Brain microvascular endothelial cell (primary cell): ENCODE data around the gene TCAP.

Experiments used
- DNase-seq: peaks from one replicate; pipeline ENCODE4 v3.0.0-alpha.2; 2020
- H3K27ac ChIP-seq: fragments of 250-450 bp; sonication (Bioruptor Pico); 2 replicates; pipeline ENCODE4 v1.5.1; 2020; ENCODE audit warnings: mild to moderate bottlenecking, moderate library complexity
- H3K27me3 ChIP-seq: fragments of 250-450 bp; sonication (Bioruptor Pico); replicated peaks from 2 replicates; pipeline ENCODE4 v1.5.1; 2020; ENCODE audit warnings: mild to moderate bottlenecking
- H3K36me3 ChIP-seq: fragments of 250-450 bp; sonication (Bioruptor Pico); replicated peaks from 2 replicates; pipeline ENCODE4 v1.5.1; 2020; ENCODE audit warnings: mild to moderate bottlenecking
- H3K4me3 ChIP-seq: 2 replicates; pipeline ENCODE4 v1.5.1; 2011; ENCODE audit warnings: low read depth, mild to moderate bottlenecking, control low read depth, low read length, moderate library complexity
- in situ Hi-C: cut with HindIII; loops from 2 replicates; pipeline ENCODE4 v1.10.0; 2017; ENCODE audit warnings: low sequenced_read_pairs, low pct_ligation_motif_present
- TF ChIP-seq, protein P1 (sequence below): IDR thresholded peaks from 2 replicates; pipeline ENCODE4 v1.5.1; 2011; ENCODE audit warnings: low read depth, mild to moderate bottlenecking, moderate library complexity, low read length, control low read depth, inconsistent platforms; ENCODE audit errors: missing control alignments

The TCAP gene

GRCh38 chr17:39618956-39619785 lies 46.0 kb upstream of the TCAP start:
- H3K4me3 ChIP-seq = no peak overlapping the region
- H3K27me3 ChIP-seq = peaks cover 27% of the 10 kb centered on the region
- TF ChIP-seq, protein P1, sequence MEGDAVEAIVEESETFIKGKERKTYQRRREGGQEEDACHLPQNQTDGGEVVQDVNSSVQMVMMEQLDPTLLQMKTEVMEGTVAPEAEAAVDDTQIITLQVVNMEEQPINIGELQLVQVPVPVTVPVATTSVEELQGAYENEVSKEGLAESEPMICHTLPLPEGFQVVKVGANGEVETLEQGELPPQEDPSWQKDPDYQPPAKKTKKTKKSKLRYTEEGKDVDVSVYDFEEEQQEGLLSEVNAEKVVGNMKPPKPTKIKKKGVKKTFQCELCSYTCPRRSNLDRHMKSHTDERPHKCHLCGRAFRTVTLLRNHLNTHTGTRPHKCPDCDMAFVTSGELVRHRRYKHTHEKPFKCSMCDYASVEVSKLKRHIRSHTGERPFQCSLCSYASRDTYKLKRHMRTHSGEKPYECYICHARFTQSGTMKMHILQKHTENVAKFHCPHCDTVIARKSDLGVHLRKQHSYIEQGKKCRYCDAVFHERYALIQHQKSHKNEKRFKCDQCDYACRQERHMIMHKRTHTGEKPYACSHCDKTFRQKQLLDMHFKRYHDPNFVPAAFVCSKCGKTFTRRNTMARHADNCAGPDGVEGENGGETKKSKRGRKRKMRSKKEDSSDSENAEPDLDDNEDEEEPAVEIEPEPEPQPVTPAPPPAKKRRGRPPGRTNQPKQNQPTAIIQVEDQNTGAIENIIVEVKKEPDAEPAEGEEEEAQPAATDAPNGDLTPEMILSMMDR = no peak
- no peak for DNase-seq
- no peaks in the 10 kb centered on the region for H3K36me3 ChIP-seq
- no peak overlapping the region for H3K27ac ChIP-seq
- in situ Hi-C loops = no loop called here

DNA sequence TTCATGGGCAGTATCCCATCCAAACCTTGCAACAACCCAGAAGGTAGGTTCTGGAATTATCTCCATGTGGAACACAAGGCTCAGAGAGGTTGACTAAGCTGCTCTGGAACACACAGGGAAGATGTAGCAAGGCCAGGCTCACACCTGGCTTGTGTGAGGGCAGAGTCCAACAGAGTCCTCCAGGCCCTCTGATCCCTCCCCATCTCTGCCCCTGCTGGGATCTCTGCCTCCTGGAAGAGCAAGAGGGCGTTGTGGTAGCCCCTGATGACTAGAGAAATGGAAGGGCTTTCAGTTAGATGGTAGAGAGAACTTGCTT lies 45.4 kb upstream of the TCAP start:
- Histone ChIP-seq H3K27ac (no peak overlapping the region), H3K4me3 (no peak overlapping the region), H3K27me3 (peaks cover 30% of the 10 kb centered on the region), H3K36me3 (no peaks in the 10 kb centered on the region)
- TF ChIP-seq, protein P1 = no peak
- DNase-seq = no peak
- in situ Hi-C loops = no loop called here

DNA sequence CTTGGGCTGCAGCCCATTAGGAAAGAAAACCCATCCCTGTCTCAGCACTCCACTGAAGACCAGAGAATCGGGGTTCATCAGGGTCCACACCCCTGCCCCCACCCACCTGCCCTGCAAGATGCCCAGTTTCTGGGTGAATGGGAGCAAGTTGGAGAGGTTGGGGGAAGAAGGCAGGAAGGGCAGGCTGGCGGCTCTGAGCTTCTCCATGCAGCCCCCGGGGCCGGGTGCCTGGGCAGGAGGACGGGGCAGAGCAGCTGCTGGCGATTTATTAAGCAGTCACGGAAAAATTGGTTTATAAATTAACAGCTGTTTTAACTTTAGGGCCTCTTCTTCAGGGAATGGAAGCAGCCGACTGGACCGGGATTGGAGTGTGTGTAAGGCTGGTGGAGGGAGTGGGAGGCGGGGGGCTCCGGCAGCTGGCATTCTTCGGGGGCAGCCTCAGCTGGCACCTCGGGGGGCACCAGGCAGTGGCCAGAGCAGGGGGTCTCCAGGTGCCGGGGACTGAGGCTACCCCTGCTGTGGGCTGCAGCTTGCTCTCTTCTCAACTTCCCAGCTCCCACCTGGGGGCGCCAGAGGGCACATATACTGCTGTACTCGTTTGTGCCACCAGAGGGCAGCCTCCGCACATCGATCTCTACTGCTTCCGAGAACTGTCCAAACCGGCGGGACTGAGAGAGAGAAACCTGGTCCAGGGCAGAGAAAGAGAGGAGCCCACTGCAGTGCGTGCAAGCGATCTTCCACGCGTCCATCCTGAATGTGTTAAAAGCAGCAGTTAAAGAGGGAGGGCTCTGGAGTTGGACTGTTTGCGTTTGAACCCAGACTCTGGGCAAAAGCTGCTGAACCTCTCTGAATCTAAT lies 43.4 kb upstream of the TCAP start:
- in situ Hi-C loops = no loop called here
- Histone ChIP-seq H3K27ac (no peak overlapping the region), H3K27me3 (peaks cover 36% of the 10 kb centered on the region), H3K4me3 (no peak overlapping the region), H3K36me3 (no peaks in the 10 kb centered on the region)
- TF ChIP-seq, protein P1 = peak; percentile 100
- DNase-seq = peak; percentile 79

DNA sequence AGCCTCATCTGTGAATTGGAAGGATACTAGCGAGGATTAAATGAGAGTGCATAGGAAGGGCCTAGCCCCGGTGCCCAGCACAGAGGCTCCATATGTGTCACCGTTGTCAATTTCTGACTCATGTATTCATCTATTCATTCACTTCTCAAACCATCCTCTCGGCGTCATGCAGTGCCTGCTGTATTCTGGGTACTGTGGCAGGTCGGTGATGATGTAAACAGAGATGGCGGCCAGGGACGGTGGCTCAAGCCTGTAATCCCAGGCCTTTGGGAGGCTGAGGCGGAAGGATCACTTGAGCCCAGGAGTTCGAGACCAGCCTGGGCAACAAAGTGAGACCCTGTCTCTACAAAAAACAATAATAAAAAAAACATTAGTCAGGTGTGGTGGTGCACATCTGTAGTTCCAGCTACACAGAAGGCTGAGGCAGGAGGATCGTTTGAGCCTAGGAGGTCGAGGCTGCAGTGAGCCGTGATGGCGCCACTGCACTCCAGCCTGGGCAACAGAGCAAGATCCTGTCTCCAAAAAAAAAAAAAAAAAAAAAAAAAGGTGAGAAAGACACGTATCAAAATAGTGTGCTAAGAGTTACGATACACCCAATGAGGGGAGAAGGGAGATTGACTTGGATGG lies 42.7 kb upstream of the TCAP start:
- TF ChIP-seq, protein P1 = no peak
- no peak overlapping the region for H3K27ac ChIP-seq
- no peak for DNase-seq
- no peak overlapping the region for H3K4me3 ChIP-seq
- in situ Hi-C loops = no loop called here
- H3K36me3 ChIP-seq = no peaks in the 10 kb centered on the region
- peaks cover 36% of the 10 kb centered on the region for H3K27me3 ChIP-seq

GRCh38 chr17:39623356-39623950 lies 41.7 kb upstream of the TCAP start:
- TF ChIP-seq, protein P1 = peak; percentile 95
- Histone ChIP-seq H3K27ac (no peak overlapping the region), H3K27me3 (peaks cover 43% of the 10 kb centered on the region), H3K36me3 (no peaks in the 10 kb centered on the region), H3K4me3 (no peak overlapping the region)
- DNase-seq = peak; percentile 52
- in situ Hi-C loops = no loop called here
